Lung (tissue), 12 donors: ENCODE results near the gene PNPLA1. TPM values are rescaled to one million over a fixed set of nuclear protein-coding genes. Genes with fewer than 3 reads are reported as not detected.

Experiments used
- ATAC-seq: fragments of 200-7000 bp; cut with Tn5 transposase; one replicate; pipeline ENCODE4 v1.9.1; 2020; ENCODE audit warnings: moderate number of reproducible peaks; ENCODE audit not compliant: insufficient read depth, low FRiP score
- DNase-seq, 3 donors: peaks; one replicate each; pipeline ENCODE4 v3.0.0-alpha.2; 2013 to 2017
- H3K27ac ChIP-seq, 2 donors: one replicate each; pipeline ENCODE4 v1.5.1; 2013; ENCODE audit warnings: mild to moderate bottlenecking in 2 of 2, moderate library complexity in 2 of 2, control low read depth in 1 of 2, inconsistent platforms in 1 of 2, low read depth in 1 of 2, low read length in 1 of 2
- H3K27me3 ChIP-seq, 3 donors: one replicate each; pipeline ENCODE4 v1.5.1; 2013; ENCODE audit warnings: low read length in 2 of 3; ENCODE audit not compliant: control insufficient read depth in 3 of 3, insufficient read depth in 3 of 3
- H3K36me3 ChIP-seq, 4 donors: one replicate each; pipeline ENCODE4 v1.5.1; 2013; ENCODE audit warnings: low read length in 4 of 4, mild to moderate bottlenecking in 1 of 4, moderate library complexity in 1 of 4; ENCODE audit not compliant: control insufficient read depth in 4 of 4, insufficient read depth in 4 of 4
- H3K4me1 ChIP-seq, 5 donors: one replicate each; pipeline ENCODE4 v1.5.1; 2013; ENCODE audit warnings: low read length in 5 of 5, mild to moderate bottlenecking in 2 of 5, moderate library complexity in 1 of 5; ENCODE audit not compliant: control insufficient read depth in 5 of 5, insufficient read depth in 5 of 5
- H3K4me3 ChIP-seq: one replicate; pipeline ENCODE4 v1.5.1; 2013; ENCODE audit warnings: mild to moderate bottlenecking, control low read depth, moderate library complexity
- H3K9ac ChIP-seq, 2 donors: one replicate each; pipeline ENCODE4 v1.5.1; 2013; ENCODE audit warnings: low read length in 2 of 2, control low read depth in 1 of 2; ENCODE audit not compliant: insufficient read depth in 1 of 2
- H3K9me3 ChIP-seq, 4 donors: one replicate each; pipeline ENCODE4 v1.5.1; 2013; ENCODE audit warnings: low read length in 3 of 4, mild to moderate bottlenecking in 1 of 4, moderate library complexity in 1 of 4; ENCODE audit not compliant: control insufficient read depth in 4 of 4, insufficient read depth in 3 of 4
- WGBS, 2 donors: extraction: QIAGEN DNeasy Blood & Tissue Kit; methylation state at CpG; one replicate each; pipeline ENCODE4 v1.1.7; 2013; 5-methylcytosine and 5-hydroxymethylcytosine counted together
- polyA plus RNA-seq, 2 donors: library from polyadenylated mRNA; stranded (reverse); fragments of 200-250 nt; gene quantifications; one replicate each; pipeline ENCODE4 v1.2.1, GENCODE V29; 2013
- total RNA-seq, 2 donors: library from RNA; depleted of rRNA in 1 of 2; stranded (reverse); fragments of >200 nt in 1 of 2; gene quantifications; one replicate each; pipeline ENCODE4 v1.2.1, GENCODE V29; 2014 to 2021
- TF ChIP-seq, protein P1 (sequence below): IDR thresholded peaks from 2 replicates; pipeline ENCODE4 v1.5.1; 2012; ENCODE audit warnings: mild to moderate bottlenecking; ENCODE audit errors: control extremely low read depth, extremely low read depth
- donor health status: control.
- donor health status: control.
- donor health status: Bipolar disorder and iron deficiency.
- donor health status: healthy.
- donor health status: DM: yes; HTN: yes; CAD: no.

PNPLA1 gene
- total and polyA plus RNA-seq, 4 donors: 0.06 to 5.6 (median 0.89) TPM

DNA sequence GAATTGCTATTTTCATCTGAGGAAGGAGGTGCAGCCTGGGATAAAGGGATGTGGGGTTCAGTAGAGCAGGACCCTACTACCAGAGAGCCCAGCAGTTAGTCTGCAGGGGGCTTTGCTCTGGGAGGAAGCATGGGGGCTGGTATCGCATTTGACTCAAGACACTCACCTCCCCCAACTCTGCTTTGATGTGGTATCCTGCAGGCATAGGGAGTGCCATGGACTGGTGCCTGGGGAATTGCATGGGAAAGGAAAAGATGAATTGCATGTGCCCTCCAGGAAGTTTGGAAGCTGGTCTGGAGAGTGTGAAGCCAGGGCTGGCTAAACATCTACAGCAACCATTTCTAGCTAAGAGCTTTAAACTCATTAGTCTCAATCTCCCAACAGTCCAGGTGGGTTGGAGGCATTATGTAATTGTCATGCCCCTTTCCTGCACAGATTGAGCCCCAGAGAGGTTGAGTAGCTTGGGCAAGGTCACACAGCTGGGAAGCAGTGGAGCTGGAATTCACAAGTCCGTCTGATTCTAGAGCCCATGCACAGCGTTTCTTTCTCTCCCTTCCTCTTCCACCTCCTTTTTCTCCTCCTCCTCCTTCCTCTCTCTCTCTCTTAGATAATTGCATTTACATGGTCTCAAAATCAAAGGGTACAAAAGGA, 26.2 kb upstream of the PNPLA1 start:
- Histone ChIP-seq H3K9me3 (no peaks in the 10 kb centered on the region), H3K36me3 (no peaks in the 10 kb centered on the region), H3K9ac (no peak overlapping the region), H3K4me3 (no peak overlapping the region), H3K27ac (no peak overlapping the region), H3K27me3 (no peaks in the 10 kb centered on the region), H3K4me1 (peaks cover 0 to 7% (median 1%) of the 10 kb centered on the region in 5 donors)
- ATAC-seq (no peak), DNase-seq (no peak)
- TF ChIP-seq, protein P1, sequence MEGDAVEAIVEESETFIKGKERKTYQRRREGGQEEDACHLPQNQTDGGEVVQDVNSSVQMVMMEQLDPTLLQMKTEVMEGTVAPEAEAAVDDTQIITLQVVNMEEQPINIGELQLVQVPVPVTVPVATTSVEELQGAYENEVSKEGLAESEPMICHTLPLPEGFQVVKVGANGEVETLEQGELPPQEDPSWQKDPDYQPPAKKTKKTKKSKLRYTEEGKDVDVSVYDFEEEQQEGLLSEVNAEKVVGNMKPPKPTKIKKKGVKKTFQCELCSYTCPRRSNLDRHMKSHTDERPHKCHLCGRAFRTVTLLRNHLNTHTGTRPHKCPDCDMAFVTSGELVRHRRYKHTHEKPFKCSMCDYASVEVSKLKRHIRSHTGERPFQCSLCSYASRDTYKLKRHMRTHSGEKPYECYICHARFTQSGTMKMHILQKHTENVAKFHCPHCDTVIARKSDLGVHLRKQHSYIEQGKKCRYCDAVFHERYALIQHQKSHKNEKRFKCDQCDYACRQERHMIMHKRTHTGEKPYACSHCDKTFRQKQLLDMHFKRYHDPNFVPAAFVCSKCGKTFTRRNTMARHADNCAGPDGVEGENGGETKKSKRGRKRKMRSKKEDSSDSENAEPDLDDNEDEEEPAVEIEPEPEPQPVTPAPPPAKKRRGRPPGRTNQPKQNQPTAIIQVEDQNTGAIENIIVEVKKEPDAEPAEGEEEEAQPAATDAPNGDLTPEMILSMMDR: no peak
- 81 to 83% methylated on average over 3 of the region's 3 CpGs for WGBS, 2 donors

DNA sequence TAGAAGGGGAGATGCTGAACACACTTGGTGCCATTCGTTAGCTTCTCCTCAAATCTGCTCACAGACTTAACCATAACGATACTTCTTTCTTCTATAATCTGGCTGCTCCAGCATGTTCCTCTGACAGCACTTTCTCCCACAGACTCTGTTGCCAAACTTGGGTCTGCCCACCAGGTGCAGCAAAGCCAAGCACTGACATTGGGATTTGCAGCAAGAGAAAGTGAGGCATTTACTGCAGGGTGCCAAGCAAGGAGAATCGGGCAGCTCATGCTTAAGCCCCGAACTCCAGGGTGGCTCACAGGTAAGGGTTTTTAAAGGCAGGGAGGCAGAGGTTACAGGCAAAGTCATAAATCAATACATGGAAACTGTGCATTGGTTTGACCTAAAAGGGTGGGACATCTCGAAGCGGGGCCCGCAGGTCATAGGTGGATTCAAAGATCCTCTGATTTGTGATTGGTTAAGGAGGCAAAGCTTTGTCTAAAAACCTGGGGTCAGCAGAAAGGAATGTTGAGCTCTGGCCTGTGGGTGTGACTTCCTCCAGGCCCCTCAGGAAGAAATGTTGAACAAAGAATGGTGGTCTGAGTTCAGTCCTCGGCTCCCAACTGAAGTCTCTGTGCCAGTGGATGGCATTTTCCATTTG, 25.1 kb upstream of the PNPLA1 start:
- no peaks in the 10 kb centered on the region for H3K9me3 ChIP-seq
- no peaks in the 10 kb centered on the region for H3K27me3 ChIP-seq
- TF ChIP-seq, protein P1: no peak
- no peak overlapping the region for H3K27ac ChIP-seq
- DNase-seq: peak; percentile 20 to 29 (median 28)
- H3K4me3 ChIP-seq: no peak overlapping the region
- no peak overlapping the region for H3K9ac ChIP-seq
- no peak for ATAC-seq
- WGBS, 2 donors: 84 to 87% methylated on average over 8 of the region's 8 CpGs
- peaks cover 0 to 7% (median 3%) of the 10 kb centered on the region in 5 donors for H3K4me1 ChIP-seq
- no peaks in the 10 kb centered on the region for H3K36me3 ChIP-seq

DNA sequence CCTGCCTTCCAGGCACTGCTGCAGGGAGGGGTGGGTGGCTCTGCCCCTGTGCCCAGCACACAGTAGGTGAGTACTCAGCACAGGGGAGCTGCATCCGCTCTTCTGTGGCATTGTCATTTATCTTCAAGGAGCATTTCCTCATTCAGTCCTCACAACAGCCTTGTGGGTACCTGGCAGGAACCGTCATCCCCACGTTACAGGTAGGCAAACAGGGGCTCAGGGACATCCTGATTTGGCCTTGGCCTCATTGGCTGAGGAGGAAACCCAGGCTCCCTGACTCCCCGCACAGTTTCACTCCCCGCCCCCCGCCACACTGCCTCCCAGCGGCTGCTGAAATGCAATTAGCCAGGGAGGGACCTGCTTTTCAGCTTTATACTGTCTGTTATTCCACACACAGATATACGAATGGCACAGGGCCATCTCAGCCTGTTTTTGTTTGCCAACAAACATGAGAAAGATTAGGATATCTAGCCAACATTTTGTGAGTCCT, 24.2 kb upstream of the PNPLA1 start:
- 54 to 71% methylated on average over 8 of the region's 8 CpGs for WGBS, 2 donors
- no peak overlapping the region for H3K27ac ChIP-seq
- H3K4me3 ChIP-seq: no peak overlapping the region
- TF ChIP-seq, protein P1: no peak
- H3K9me3 ChIP-seq: no peaks in the 10 kb centered on the region
- H3K4me1 ChIP-seq: peaks cover 0 to 7% (median 3%) of the 10 kb centered on the region in 5 donors
- H3K36me3 ChIP-seq: no peaks in the 10 kb centered on the region
- no peaks in the 10 kb centered on the region for H3K27me3 ChIP-seq
- DNase-seq (peak in 2 of 3 donors; percentile 41 to 61), ATAC-seq (no peak)
- no peak overlapping the region for H3K9ac ChIP-seq
